ENCODE measurements around the gene ASB3.

ASB3 gene

GRCh38 chr2:53646788-53647187, 140.0 kb downstream of the ASB3 start:
- DNase-seq (ENCODE audit: low read depth): no peak

- no peak for DNase-seq (ENCODE audit: low read depth)
These were observed 145.5 kb downstream of the ASB3 start for GRCh38 chr2:53641290-53641689.

GRCh38 chr2:53640466-53640865, 146.3 kb downstream of the ASB3 start:
- DNase-seq (ENCODE audit: low read depth): no peak

GRCh38 chr2:53636596-53636995, 150.2 kb downstream of the ASB3 start:
- DNase-seq (ENCODE audit: low read depth): no peak

GRCh38 chr2:53636109-53636508, 150.6 kb downstream of the ASB3 start:
- no peak for DNase-seq (ENCODE audit: low read depth)

GRCh38 chr2:53635694-53636093, 151.1 kb downstream of the ASB3 start:
- DNase-seq (ENCODE audit: low read depth): no peak

GRCh38 chr2:53633441-53633840, 153.3 kb downstream of the ASB3 start:
- no peak for DNase-seq (ENCODE audit: low read depth)

GRCh38 chr2:53632714-53633113, 154.0 kb downstream of the ASB3 start:
- DNase-seq (ENCODE audit: low read depth): no peak

- DNase-seq (ENCODE audit: low read depth): no peak
These were observed 154.7 kb downstream of the ASB3 start for GRCh38 chr2:53632126-53632460.

GRCh38 chr2:53631313-53632125, 155.2 kb downstream of the ASB3 start:
- no peak for DNase-seq (ENCODE audit: low read depth)

- DNase-seq (ENCODE audit: low read depth): no peak
These were observed 156.6 kb downstream of the ASB3 start for GRCh38 chr2:53630026-53630606.

- DNase-seq (ENCODE audit: low read depth): no peak
These were observed 157.3 kb downstream of the ASB3 start for GRCh38 chr2:53629501-53629900.

GRCh38 chr2:53629001-53629400, 157.8 kb downstream of the ASB3 start:
- DNase-seq (ENCODE audit: low read depth): no peak

- DNase-seq (ENCODE audit: low read depth): no peak
These were observed 164.6 kb downstream of the ASB3 start for GRCh38 chr2:53622141-53622540.

- no peak for DNase-seq (ENCODE audit: low read depth)
These were observed 165.8 kb downstream of the ASB3 start for GRCh38 chr2:53620981-53621380.
